HG02852 (cell line): Measurements from ENCODE around the gene IGFLR1.

Experiments used
- ATAC-seq: cut with Tn5 transposase; IDR thresholded peaks from one replicate; pipeline ENCODE4 v1.9.1; 2021; ENCODE audit warnings: mild to moderate bottlenecking, moderate library complexity; ENCODE audit not compliant: unreplicated experiment

IGFLR1 gene, protein sequence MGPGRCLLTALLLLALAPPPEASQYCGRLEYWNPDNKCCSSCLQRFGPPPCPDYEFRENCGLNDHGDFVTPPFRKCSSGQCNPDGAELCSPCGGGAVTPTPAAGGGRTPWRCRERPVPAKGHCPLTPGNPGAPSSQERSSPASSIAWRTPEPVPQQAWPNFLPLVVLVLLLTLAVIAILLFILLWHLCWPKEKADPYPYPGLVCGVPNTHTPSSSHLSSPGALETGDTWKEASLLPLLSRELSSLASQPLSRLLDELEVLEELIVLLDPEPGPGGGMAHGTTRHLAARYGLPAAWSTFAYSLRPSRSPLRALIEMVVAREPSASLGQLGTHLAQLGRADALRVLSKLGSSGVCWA

DNA sequence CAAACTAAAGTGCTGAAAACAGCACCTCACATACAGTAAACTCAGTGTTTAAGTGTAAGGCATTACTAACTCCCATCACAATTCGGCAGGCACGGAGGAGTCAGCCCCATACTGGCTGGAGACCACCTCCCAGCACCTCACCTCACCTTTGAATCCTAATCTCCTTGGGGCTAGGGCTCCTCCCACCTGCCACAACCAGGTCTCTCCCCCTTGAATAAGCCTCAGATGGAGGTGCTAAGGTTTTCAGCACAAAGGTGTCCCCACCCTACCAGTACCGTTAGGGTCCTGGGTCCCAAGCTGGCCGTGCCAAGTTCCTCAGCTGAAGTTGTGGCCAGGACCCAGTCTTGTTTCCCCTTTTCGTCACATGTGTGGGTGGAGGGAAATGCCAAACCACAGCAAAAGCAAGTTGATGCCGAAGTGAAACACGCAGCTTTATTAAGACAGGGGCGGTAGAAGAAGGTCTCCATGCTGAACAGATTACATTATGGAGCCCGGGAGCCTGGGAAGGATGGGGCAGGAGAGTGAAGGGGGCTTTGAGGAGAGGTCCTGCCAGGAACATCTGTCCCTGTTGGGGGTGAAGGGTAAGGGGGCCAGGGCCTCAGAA, at the start of gene IGFLR1:
TSS of gene IGFLR1 (minus strand) at position 332 of the 604 bp plus-strand sequence. CDS start 1,272 bp downstream, outside the sequence.
- no peak for ATAC-seq

DNA sequence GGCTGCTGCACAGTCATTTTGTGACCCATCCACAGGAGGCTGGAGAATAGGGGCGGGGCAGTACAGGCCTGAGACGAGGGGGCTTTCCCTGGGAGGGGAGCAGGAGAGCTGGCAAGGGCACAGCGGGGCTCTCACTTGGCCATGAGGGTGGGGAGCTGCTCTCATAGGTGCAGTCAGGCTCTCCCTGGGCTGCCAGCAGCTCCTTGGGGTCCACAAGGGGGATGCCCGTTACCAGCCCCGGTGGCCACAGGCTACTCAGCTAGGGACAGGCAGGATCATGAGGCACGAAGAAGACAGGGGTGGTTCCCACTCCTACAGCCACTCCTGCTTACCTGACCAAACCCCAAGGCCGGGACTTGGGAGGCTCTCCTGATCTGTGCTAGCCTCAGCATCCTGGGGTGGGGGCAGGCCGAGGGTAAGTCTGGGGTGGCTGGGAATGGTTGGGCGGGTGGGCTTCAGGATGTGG, 49.6 kb upstream of the IGFLR1 start:
- ATAC-seq: no peak

DNA sequence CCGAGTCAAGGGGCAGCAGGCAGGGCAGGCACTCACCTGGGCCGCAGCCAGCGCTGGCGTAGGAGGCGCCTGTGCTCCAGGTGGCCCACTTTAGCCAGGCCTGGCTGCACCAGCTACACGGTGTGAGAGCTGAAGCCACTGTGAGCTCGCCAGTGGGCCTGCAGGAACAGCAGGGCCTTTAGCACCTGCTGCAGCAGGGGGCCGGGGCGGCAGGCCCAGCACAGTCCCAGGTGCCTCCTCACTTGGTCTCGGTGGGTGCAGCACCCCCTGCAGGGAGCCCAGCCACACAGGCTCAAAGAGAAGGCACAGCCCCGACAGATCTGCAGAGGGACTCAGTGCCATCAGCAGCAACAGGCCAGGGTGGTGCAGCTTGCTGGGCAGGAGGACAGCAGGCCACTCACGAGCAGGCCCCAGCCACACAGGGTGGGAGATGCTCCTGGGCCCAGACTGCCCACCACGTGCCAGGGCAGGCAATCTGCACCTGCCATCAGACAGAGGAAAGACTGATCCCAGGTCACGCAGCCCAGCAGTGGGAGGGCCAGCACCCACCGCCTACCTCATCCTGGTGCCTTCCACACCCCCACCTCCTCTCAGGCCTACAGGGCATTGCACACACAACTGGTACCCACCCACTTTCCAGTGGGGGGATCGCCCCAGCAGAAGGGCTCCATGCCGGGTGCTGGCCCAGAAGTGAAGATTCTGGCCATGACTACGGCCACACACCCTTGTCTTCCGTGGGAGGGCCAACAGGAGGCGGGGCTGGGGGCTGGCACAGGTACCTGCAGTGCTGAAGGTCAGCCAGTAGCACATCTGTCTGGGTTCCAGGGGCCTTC, 48.9 kb upstream of the IGFLR1 start:
- ATAC-seq: no peak

DNA sequence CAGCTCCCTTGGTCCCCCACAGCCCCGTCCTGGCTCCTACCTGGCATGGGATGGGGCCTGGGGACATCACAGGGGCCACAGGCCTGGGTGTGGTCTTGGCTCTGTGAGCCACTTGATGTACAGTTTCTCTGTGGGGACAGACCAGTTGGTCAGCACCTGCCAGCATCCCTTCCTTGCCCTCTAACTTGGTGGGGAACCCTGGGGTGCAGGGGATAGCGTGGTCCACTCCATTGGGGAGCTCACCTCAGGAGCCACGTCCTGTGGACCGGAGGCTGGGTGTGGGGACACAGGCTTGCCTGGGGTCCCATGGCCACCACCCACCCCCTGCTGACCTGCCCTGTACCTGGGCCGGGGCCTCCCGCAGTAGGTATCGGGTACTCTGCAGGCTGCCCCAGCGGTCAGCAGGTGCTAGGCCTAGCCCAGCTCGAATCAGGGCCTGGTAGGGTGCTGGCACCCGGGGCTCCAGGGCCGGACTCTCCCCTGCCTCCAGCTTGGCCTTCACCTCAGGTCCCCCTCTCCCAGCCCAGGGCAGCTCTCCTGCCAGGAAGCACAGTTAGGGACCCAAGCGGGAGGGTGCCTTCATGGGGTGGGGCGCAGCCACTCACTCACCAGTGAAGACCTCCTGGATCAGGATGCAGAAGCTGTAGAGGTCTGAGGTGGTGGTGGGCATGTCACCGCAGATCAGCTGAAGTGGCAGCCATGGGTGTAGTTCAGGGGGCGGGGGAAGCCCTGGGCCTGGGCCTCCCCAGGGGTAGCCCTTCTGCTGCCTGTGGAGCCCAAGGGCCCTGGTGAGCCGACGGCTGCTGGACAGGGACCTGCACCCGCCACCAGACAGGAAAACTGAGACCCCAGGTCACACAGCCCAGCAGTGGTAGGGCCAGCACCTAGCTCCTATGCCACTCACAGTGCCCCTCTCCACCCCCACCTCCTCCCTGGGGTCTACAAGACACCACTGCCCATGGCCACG, 48.0 kb upstream of the IGFLR1 start:
- ATAC-seq: no peak

DNA sequence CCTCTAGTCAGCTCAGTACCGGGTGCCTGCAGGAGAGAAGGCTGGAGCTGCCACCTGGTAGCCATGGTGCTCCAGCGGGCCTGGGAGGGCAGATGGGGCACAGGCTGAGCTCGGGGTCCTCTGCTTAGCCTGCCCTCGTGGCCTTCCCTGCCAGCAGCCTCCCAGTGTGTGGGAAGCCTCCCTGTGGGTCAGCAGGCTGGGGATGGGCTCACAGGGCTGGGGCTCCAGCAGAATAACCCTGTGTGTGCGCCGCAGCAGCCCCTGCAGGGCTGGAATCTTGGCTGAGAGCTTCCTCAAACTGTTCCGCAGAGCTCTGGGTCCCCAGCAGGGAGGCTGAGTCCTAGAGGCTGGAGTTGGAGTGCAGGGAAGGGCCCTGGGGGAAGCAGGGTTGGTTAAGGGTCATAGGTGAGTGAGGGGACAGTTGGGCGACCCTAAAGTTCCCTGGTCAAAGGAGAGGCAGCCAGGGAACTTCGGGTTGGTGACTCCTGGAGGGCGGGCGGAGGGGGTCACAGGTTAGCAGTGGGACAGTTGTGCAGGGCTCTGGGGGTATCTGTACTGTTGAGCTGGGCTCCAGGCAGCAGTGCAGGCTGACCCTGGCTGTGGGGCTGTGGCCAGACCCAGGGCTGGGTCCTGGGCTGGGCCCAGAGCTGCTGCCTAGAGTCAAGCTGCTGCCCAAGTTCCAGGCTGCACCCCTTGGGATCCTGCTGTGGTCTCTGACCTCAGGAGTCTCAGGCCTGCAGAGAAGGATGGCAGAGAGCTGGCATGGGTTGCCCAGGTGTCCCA, 47.1 kb upstream of the IGFLR1 start:
- no peak for ATAC-seq

DNA sequence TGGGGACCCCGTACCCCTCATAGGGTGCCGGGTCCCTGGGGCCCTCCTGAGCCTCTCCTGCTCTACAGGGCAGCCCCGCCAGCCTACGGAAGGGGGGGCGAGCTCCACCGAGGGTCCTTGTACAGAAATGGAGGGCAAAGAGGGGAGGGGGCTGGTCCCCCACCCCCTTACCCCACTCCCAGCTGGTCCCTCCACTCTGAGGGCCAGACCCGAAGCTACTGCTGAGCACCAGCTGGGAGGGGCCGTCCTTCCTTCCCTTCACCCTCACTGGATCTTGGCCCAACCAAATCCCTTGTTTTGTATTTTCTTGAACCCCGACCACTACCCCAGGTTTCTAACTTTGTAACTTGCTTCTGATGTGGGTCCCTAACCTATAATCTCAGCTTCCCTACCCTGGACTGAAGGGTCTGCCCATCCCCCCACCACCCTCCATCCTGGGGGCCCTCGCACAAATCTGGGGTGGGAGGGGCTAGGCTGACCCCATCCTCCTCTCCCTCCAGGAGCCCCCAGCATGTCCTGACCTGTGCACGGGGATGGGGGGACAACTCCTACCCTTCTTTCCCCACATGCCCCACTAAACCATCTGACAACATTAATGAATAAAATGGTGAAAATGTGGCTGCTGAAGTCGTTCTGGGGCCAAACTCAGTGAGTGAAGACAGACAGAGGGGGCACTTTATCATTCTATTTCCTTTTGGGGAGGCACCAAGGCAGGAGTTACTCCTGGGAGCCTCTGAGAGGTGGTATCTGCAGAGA, 46.1 kb upstream of the IGFLR1 start:
- no peak for ATAC-seq

DNA sequence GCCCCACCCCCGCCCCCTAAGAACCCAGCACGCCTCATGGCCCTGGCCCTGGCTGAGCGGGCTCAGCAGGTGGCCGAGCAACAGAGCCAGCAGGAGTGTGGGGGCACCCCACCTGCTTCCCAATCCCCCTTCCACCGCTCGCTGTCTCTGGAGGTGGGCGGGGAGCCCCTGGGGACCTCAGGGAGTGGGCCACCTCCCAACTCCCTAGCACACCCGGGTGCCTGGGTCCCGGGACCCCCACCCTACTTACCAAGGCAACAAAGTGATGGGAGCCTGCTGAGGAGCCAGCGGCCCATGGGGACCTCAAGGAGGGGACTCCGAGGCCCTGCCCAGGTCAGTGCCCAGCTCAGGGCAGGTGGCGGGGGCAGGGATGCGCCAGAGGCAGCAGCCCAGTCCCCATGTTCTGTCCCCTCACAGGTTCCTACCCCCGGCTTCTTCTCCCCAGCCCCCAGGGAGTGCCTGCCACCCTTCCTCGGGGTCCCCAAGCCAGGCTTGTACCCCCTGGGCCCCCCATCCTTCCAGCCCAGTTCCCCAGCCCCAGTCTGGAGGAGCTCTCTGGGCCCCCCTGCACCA, 45.1 kb upstream of the IGFLR1 start:
- ATAC-seq: no peak

DNA sequence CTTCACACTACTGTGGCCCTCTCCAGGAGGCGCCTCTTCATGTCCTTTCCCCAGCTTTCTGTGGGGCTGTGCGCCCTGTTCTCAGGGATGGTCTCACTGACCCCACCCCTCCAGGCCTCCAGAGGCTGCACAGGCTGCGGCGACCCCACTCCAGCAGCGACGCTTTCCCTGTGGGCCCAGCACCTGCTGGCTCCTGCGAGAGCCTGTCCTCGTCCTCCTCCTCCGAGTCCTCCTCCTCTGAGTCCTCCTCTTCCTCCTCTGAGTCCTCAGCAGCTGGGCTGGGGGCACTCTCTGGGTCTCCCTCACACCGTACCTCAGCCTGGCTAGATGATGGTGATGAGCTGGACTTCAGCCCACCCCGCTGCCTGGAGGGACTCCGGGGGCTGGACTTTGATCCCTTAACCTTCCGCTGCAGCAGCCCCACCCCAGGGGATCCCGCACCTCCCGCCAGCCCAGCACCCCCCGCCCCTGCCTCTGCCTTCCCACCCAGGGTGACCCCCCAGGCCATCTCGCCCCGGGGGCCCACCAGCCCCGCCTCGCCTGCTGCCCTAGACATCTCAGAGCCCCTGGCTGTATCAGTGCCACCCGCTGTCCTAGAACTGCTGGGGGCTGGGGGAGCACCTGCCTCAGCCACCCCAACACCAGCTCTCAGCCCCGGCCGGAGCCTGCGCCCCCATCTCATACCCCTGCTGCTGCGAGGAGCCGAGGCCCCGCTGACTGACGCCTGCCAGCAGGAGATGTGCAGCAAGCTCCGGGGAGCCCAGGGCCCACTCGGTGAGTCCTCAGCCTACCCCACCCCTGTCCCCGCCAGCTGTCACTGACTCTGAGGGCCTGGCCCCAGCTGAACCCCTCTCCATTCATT, 44.3 kb upstream of the IGFLR1 start:
- ATAC-seq: no peak

DNA sequence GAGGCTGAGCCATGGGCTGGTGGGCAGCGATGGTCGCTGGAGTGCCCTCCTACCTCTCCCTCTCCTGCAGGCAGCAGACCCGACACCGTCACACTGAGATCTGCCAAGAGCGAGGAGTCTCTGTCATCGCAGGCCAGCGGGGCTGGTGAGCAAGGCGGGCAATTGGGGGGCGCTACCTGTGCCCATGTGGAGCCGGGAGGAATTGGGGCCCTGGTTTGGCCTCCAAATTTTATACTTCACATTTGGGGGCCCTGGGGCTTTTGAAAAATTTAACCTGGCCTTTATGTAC, 43.0 kb upstream of the IGFLR1 start:
- no peak for ATAC-seq

DNA sequence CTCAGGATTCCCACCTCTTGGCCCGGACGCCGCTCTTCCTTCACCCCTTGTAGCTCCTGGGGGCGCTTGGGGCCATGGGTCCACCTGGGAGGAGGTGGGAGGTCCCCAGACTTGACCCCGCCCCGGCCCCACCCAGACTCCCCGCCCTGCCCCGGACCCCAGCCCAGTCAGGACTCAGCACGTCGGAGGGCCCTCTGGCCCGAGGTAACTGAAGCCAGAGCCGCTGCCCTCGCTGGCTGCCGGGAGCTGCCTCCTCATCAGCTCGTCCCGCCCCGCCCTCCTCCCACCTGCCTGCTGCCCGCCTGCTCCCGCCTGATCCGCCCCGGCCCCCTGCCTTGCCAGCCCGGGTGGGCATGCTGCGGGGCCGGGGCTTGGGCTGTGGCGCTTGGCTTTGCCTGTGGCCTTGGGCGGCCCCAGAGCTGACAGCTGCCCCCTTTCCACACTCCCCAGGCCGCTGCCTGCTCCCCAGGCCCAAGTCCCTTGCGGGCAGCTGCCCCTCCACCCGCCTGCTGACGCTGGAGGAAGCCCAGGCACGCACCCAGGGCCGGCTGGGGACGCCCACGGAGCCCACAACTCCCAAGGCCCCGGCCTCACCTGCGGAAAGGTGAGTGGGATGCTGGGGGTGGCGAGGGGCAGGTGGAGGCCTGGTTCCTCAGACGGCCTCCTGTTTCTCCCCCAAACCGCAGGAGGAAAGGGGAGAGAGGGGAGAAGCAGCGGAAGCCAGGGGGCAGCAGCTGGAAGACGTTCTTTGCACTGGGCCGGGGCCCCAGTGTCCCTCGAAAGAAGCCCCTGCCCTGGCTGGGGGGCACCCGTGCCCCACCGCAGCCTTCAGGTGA, 42.5 kb upstream of the IGFLR1 start:
- no peak for ATAC-seq

DNA sequence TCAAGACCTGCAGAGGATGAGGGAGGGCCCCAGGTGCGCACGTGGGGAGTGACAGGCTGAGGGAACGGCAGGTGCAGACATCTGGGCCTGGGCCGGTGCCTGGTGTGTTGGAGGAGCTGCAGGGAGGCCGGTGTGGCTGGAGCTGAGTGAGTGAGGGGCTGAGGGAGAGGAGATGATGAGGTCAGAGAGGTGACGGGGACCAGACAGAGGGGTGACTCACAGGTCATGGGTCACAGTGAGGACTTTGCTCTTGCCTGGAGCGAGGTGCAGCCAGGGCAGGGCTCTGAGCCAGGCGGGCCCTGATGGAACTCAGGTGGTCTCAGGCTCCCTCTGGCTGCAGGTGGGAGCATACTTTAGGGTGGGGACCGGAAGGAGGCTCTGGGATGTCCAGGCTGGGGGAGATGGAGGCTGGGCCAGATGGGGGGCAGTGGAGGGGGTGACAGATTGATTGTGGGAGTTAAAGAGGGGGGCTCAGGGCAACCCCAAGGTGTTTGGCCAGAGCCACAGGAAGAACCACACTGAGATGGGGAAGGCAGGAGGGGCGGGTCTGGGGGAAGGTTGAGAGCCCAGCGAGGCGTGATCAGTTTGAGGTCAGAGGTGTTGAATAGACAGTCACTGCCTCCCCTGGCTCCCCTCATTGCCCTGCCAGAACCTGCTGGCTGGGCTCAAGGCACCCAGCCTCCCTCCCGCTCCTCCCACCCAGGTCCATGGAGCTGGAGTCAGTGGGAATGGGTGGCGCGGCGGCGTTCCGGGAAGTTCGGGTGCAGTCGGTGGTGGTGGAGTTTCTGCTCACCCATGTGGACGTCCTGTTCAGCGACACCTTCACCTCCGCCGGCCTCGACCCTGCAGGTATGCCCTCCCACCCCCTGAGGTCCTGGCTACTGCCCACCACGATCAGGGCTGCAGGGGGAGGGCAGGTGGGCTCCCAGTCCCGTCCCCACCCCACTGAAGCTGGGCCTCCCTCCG, 41.5 kb upstream of the IGFLR1 start:
- ATAC-seq: no peak

DNA sequence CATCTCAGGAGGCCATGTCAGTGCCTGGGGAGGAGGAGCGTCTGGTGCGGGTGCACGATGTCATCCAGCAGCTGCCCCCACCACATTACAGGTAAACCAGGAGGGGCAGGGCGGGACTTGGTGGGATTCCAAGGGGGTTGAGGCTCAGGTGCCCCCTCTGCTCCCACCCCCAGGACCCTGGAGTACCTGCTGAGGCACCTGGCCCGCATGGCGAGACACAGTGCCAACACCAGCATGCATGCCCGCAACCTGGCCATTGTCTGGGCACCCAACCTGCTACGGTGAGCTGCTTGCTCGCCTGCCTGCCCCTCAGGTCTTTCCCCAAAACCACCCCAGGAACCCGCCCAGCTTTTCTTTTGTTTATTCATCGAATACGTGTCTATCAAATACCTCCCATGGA, 40.3 kb upstream of the IGFLR1 start:
- no peak for ATAC-seq

DNA sequence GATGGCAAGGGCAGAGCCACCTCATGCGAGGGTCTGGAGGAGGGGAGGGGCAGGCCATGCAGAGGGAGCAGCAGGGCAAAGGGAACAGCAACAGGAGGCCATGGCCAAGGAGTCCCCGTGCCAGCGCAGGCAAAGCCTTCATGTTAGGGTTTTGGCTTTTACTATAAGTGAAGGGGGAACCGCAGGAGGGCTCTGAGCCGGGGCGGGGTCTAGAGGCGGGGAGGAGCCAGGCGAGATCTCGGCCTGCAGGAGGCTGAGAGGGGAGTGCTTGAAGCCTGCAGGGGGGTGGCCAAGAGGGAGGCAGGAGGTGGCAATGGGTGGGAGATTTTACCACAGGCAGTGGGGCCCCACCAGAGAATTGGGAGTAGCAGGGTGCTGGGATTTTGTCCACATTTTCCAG, 39.4 kb upstream of the IGFLR1 start:
- no peak for ATAC-seq

DNA sequence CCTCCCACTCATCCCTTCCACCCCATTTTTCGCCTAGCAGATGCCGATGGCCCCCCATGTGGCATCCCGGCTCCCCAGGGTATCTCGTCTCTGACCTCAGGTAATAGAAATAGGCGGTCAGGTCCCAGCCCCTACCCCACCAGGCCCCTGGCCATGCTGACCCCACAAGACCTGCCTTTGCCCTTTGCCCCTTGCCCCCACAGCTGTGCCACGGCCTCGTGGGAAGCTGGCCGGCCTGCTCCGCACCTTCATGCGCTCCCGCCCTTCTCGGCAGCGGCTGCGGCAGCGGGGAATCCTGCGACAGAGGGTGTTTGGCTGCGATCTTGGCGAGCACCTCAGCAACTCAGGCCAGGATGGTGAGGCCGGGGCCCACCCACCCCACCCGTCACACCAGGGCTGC, 38.5 kb upstream of the IGFLR1 start:
- ATAC-seq: no peak

DNA sequence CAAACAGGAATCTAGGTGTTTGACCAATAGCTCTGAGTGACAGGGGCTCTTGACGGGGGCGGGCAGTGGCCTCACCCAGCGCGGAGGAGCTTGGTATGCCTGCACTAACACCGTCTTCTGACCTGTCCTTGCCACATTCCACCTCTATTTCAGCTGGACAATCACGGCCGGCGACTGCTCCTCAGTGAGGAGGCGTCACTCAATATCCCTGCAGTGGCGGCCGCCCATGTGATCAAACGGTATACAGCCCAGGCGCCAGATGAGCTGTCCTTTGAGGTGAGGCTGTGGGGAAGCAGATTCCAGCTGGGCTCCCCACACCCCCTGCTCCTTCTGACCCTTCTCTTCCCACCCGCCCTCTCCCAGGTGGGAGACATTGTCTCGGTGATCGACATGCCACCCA, 37.8 kb upstream of the IGFLR1 start:
- no peak for ATAC-seq

DNA sequence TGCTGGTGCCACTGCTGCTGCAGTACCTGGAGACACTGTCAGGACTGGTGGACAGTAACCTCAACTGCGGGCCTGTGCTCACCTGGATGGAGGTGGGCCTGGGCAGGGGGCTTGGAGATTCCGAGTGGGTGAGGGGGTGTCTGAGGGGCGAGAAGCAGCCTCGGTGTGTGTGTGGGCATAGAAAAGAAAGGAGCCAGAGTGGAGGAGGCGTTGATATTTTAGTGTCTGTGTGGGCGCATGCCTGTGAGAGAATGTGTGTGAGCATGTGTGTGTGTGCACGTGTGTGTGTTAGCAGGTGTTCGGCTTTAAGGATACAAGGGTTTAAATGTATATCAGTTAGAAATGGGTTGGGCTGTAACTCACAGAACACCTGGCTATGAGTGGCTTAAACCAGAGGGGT, 36.8 kb upstream of the IGFLR1 start:
- ATAC-seq: no peak
